ENCODE measurements around the gene CLEC17A. TPM values are rescaled to one million over a fixed set of nuclear protein-coding genes. Genes with fewer than 3 reads are reported as not detected.

The CLEC17A gene
- total RNA-seq, 2 donors from 2014 or later = 0.12 to 0.32 TPM

- Histone ChIP-seq H3K4me3 (no peak overlapping the region), H3K4me1 (no peaks in the 10 kb centered on the region), H3K27ac (no peak overlapping the region), H3K9me3 (no peaks in the 10 kb centered on the region), H3K27me3 (no peaks in the 10 kb centered on the region), H3K9ac (ENCODE audit: low read depth in 2 of 2, low read length in 2 of 2) (no peak overlapping the region), H3K36me3 (no peaks in the 10 kb centered on the region)
- no peak for DNase-seq
- intact Hi-C loops (cut with DNase I) = no loop called here
- TF ChIP-seq CTCF (IDR thresholded peaks at IDR 0.05) = no peak
Observed at GRCh38 chr19:14639536-14640277, 56.8 kb downstream of the CLEC17A start.

- H3K9ac ChIP-seq (ENCODE audit: low read depth in 2 of 2, low read length in 2 of 2) = no peak overlapping the region
- no peaks in the 10 kb centered on the region for H3K4me1 ChIP-seq
- H3K27me3 ChIP-seq = no peaks in the 10 kb centered on the region
- no peaks in the 10 kb centered on the region for H3K36me3 ChIP-seq
- no peaks in the 10 kb centered on the region for H3K9me3 ChIP-seq
- DNase-seq = no peak
- no peak for TF ChIP-seq CTCF (IDR thresholded peaks at IDR 0.05)
- H3K4me3 ChIP-seq = no peak overlapping the region
- intact Hi-C loops (cut with DNase I) = no loop called here
- no peak overlapping the region for H3K27ac ChIP-seq
Observed at GRCh38 chr19:14648506-14648905, 65.6 kb downstream of the CLEC17A start.

GRCh38 chr19:14649020-14649419 is 66.1 kb downstream of the CLEC17A start:
- Histone ChIP-seq H3K9me3 (no peaks in the 10 kb centered on the region), H3K27me3 (no peaks in the 10 kb centered on the region), H3K4me1 (no peaks in the 10 kb centered on the region), H3K27ac (no peak overlapping the region), H3K36me3 (no peaks in the 10 kb centered on the region), H3K4me3 (no peak overlapping the region), H3K9ac (ENCODE audit: low read depth in 2 of 2, low read length in 2 of 2) (no peak overlapping the region)
- no peak for TF ChIP-seq CTCF (IDR thresholded peaks at IDR 0.05)
- intact Hi-C loops (cut with DNase I) = no loop called here
- no peak for DNase-seq

- Histone ChIP-seq H3K4me1 (no peaks in the 10 kb centered on the region), H3K9ac (ENCODE audit: low read depth in 2 of 2, low read length in 2 of 2) (no peak overlapping the region), H3K27ac (no peak overlapping the region), H3K9me3 (no peaks in the 10 kb centered on the region), H3K36me3 (no peaks in the 10 kb centered on the region), H3K27me3 (no peaks in the 10 kb centered on the region), H3K4me3 (no peak overlapping the region)
- no peak for TF ChIP-seq CTCF (IDR thresholded peaks at IDR 0.05)
- DNase-seq = no peak
- intact Hi-C loops (cut with DNase I) = no loop called here
Observed at GRCh38 chr19:14650161-14650560, 67.3 kb downstream of the CLEC17A start.

GRCh38 chr19:14654786-14655560 is 72.1 kb downstream of the CLEC17A start:
- DNase-seq = no peak
- Histone ChIP-seq H3K27ac (no peak overlapping the region), H3K4me3 (no peak overlapping the region), H3K27me3 (no peaks in the 10 kb centered on the region), H3K9ac (ENCODE audit: low read depth in 2 of 2, low read length in 2 of 2) (no peak overlapping the region), H3K36me3 (no peaks in the 10 kb centered on the region), H3K9me3 (no peaks in the 10 kb centered on the region), H3K4me1 (no peaks in the 10 kb centered on the region)
- intact Hi-C loops (cut with DNase I) = no loop called here
- TF ChIP-seq CTCF (IDR thresholded peaks at IDR 0.05) = no peak

All from colonic mucosa (tissue), 4 donors.